Natural killer cell (primary cell): Measurements from ENCODE around the gene CPHXL2. TPM values are rescaled to one million over a fixed set of nuclear protein-coding genes. Genes with fewer than 3 reads are reported as not detected.

Experiments
- ATAC-seq, 3 donors: fragments of 150-1000 bp in 2 of 3; fragments of 200-7000 bp in 1 of 3; cut with Tn5 transposase; 1 replicate in 1 of 3; 2 replicates in 2 of 3; pipeline ENCODE4 v1.10.0; 2021; ENCODE audit warnings: mild to moderate bottlenecking in 2 of 3, moderate library complexity in 2 of 3
- DNase-seq, 2 donors: peaks; one replicate each; pipeline versions ENCODE4 v3.0.0 to v3.0.0-alpha.2; 2013 to 2021; ENCODE audit warnings: mixed read lengths in 1 of 2
- H3K27ac ChIP-seq: one replicate; pipeline ENCODE4 v1.5.1; 2013; ENCODE audit warnings: mild to moderate bottlenecking, low read length
- H3K27me3 ChIP-seq: one replicate; pipeline ENCODE4 v1.6.1; 2013; ENCODE audit warnings: low read length; ENCODE audit not compliant: control insufficient read depth, insufficient read depth
- H3K36me3 ChIP-seq: one replicate; pipeline ENCODE4 v1.6.1; 2013; ENCODE audit warnings: low read length; ENCODE audit not compliant: control insufficient read depth, insufficient read depth
- H3K4me1 ChIP-seq: one replicate; pipeline ENCODE4 v1.6.1; 2013; ENCODE audit warnings: low read length; ENCODE audit not compliant: control insufficient read depth, insufficient read depth
- H3K4me3 ChIP-seq: one replicate; pipeline ENCODE4 v1.5.1; 2013; ENCODE audit warnings: low read length
- H3K9me3 ChIP-seq: one replicate; pipeline ENCODE4 v1.6.1; 2013; ENCODE audit warnings: low read length; ENCODE audit not compliant: control insufficient read depth, insufficient read depth
- H3K27ac Mint-ChIP-seq, 2 donors: one replicate each; pipeline ENCODE4 v1.8.0; 2022; ENCODE audit warnings: mild to moderate bottlenecking in 2 of 2, mixed read lengths in 2 of 2, moderate library complexity in 1 of 2
- H3K27me3 Mint-ChIP-seq, 2 donors: one replicate each; pipeline ENCODE4 v1.8.0; 2022; ENCODE audit warnings: low read depth in 2 of 2, mixed read lengths in 2 of 2
- H3K36me3 Mint-ChIP-seq: one replicate; pipeline ENCODE4 v1.8.0; 2022; ENCODE audit warnings: mixed read lengths
- H3K4me1 Mint-ChIP-seq, 2 donors: one replicate each; pipeline ENCODE4 v1.8.0; 2022; ENCODE audit warnings: mixed read lengths in 2 of 2
- H3K4me3 Mint-ChIP-seq: one replicate; pipeline ENCODE4 v1.8.0; 2022; ENCODE audit warnings: mild to moderate bottlenecking, moderate library complexity, mixed read lengths
- H3K9me3 Mint-ChIP-seq, 2 donors: one replicate each; pipeline ENCODE4 v1.8.0; 2022; ENCODE audit warnings: mixed read lengths in 2 of 2
- WGBS: methylation state at CpG from one replicate; pipeline ENCODE4 v1.1.7; 2013; ENCODE audit warnings: missing lambda C conversion rate; ENCODE audit not compliant: insufficient coverage; 5-methylcytosine and 5-hydroxymethylcytosine counted together
- intact Hi-C: fragments of 100-400 bp; cut with micrococcal nuclease; formaldehyde crosslinking; loops from one replicate; pipeline ENCODE4 v1.14.2; 2022
- total RNA-seq, 4 donors: library from RNA; stranded (reverse); fragments of 120-200 nt in 1 of 4; gene quantifications; one replicate each; pipeline versions ENCODE4 v1.2.3 to v1.2.4, GENCODE V29; 2013 to 2022
- TF ChIP-seq, protein P1 (sequence below): fragments of 200-600 bp; IDR thresholded peaks from one replicate; pipeline ENCODE4 v1.8.0; 2022; ENCODE audit warnings: antibody characterized with exemption

The CPHXL2 gene
- total RNA-seq, 3 donors from 2014 or later (not counting 1 experiment from before 2014, with no cell fraction given) = not detected

DNA sequence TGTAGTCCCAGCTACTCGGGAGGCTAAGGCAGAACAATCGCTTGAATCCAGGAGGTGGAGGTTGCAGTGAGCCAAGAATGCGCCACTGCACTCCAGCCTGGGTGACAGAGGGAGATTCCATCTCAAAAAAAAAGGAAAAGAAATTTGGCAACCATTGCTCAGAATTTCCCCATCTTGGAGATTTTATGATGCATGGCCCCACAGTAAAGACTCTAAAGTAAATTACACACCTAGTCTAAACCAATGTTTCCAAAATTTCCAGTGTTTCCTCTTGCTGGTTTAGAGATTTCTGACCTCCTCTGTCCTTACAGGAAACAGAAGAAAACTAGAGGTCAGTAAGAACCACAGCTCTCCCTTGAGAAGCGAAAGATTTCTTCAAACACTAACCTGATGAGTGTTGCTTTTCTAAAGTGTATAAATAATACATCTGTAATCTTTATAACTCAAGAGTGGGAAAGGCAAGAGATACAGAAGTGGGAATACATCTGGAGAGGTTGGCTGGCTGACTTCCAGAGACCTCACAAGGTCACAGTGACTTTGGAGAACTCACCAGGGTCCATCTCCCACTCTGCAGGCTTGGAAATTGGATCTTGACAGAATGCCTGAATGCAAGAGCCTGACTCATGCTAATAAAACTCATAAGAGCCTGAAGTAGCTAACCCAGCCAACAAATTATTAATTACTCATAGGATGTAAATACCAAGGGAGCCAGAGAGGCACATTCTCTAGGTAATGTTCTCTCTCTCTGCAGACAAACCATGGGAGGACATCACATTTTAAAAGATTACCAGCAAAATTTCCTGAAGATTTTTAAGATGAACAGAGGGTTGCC is 62.5 kb downstream of the CPHXL2 start:
- Mint-ChIP-seq H3K27ac (no peak overlapping the region), H3K4me3 (no peak overlapping the region), H3K4me1 (no peaks in the 10 kb centered on the region), H3K36me3 (peaks cover 17% of the 10 kb centered on the region), H3K27me3 (no peaks in the 10 kb centered on the region), H3K9me3 (no peaks in the 10 kb centered on the region)
- DNase-seq (no peak), ATAC-seq (no peak)
- TF ChIP-seq, protein P1, sequence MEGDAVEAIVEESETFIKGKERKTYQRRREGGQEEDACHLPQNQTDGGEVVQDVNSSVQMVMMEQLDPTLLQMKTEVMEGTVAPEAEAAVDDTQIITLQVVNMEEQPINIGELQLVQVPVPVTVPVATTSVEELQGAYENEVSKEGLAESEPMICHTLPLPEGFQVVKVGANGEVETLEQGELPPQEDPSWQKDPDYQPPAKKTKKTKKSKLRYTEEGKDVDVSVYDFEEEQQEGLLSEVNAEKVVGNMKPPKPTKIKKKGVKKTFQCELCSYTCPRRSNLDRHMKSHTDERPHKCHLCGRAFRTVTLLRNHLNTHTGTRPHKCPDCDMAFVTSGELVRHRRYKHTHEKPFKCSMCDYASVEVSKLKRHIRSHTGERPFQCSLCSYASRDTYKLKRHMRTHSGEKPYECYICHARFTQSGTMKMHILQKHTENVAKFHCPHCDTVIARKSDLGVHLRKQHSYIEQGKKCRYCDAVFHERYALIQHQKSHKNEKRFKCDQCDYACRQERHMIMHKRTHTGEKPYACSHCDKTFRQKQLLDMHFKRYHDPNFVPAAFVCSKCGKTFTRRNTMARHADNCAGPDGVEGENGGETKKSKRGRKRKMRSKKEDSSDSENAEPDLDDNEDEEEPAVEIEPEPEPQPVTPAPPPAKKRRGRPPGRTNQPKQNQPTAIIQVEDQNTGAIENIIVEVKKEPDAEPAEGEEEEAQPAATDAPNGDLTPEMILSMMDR = no peak
- Histone ChIP-seq H3K4me1 (peaks cover 8% of the 10 kb centered on the region), H3K27me3 (no peaks in the 10 kb centered on the region), H3K27ac (no peak overlapping the region), H3K36me3 (peaks cover 67% of the 10 kb centered on the region), H3K4me3 (no peak overlapping the region), H3K9me3 (no peaks in the 10 kb centered on the region)
- 100% methylated on average over 3 of the region's 4 CpGs for WGBS
- intact Hi-C loops = no loop called here

Other genes with a start within 250 kb of the CPHXL2 start
- gene CFDP1, start 243.5 kb downstream of the CPHXL2 start, total RNA-seq = 10 to 100 TPM; 32.2 to 38.8 (median 32.3) TPM
- gene TMEM170A, start 212.3 kb downstream of the CPHXL2 start, total RNA-seq = 10 to 100 TPM; 51.5 to 61.0 (median 53.9) TPM
- not detected for gene CHST6, start 181.6 kb downstream of the CPHXL2 start, total RNA-seq
- not detected for gene CHST5, start 140.9 kb downstream of the CPHXL2 start, total RNA-seq
- 1 to 10 TPM; 2.1 to 2.7 (median 2.4) TPM for gene TMEM231, start 120.8 kb downstream of the CPHXL2 start, total RNA-seq
- 10 to 100 TPM; 66.2 to 74.0 (median 71.3) TPM for gene GABARAPL2, start 110.6 kb downstream of the CPHXL2 start, total RNA-seq
- gene ADAT1, start 53.7 kb downstream of the CPHXL2 start, total RNA-seq = 10 to 100 TPM; 63.5 to 65.2 (median 64.8) TPM
- 100 to 1,000 TPM; 102 to 123 (median 114) TPM for gene KARS1, start 29.3 kb downstream of the CPHXL2 start, total RNA-seq
- gene TERF2IP, start 29.2 kb downstream of the CPHXL2 start, total RNA-seq = 100 to 1,000 TPM; 104 to 125 (median 116) TPM
- gene DUXB, start 24.5 kb upstream of the CPHXL2 start, total RNA-seq = not detected
- gene CPHXL, start 49.5 kb upstream of the CPHXL2 start, total RNA-seq = not detected